Measurements from ENCODE around the gene ABCA5. TPM values are rescaled to one million over a fixed set of nuclear protein-coding genes. Genes with fewer than 3 reads are reported as not detected.

Gene ABCA5
- total and polyA plus RNA-seq, 10 of the 15 experiments (the other 5 are each of a cell fraction or from before 2014, with no cell fraction given) = 11.8 to 31.1 (median 18.1) TPM

DNA sequence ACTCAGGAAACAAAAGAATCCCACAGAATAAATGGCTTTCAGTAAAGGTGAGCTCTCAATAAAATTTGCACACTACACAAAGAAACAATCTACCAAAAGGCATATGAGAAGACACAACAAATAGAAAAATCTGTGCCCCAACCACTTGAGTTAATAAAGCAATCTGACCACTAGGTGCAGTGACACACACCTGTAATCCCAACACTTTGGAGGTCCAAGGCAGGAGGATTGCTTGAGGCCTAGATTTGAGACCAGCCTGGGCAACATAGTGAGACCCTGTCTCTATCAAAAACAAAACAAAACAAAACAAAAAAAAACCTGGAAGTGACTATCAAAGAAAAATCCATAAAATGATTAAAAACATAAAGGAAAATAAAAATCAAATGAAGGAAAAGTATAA is 9.6 kb upstream of the ABCA5 start:
- no peak for FAIRE-seq
- no TSS peak for BruUV-seq (replicated peaks)
- CTCF ChIA-PET = interaction anchor here (3.7 to 5.1 kb wide), 2 partner anchors 59 to 186 kb away, joined by 31 to 71 read pairs; no protein-coding TSS in a partner anchor
- RAD21 ChIA-PET (ENCODE audit: unreplicated experiment) = interaction anchor here (2.5 kb wide), 1 partner anchor 59 kb away, joined by 11 read pairs; no protein-coding TSS in a partner anchor
- TF ChIP-seq IRF4 (IDR thresholded peaks at IDR 0.05; ENCODE audit: low read depth, low read length) (no peak), MEF2B (IDR thresholded peaks at IDR 0.05; ENCODE audit: partially characterized antibody, poor library complexity, severe bottlenecking) (no peak), KLF5 (IDR thresholded peaks at IDR 0.05; ENCODE audit: partially characterized antibody) (no peak), ZNF274 (IDR thresholded peaks at IDR 0.05; ENCODE audit: insufficient read depth, insufficient read length) (no peak), NR2C1 (IDR thresholded peaks at IDR 0.05) (no peak), FOXM1 (IDR thresholded peaks at IDR 0.05; ENCODE audit: low read depth, low read length) (no peak), BRCA1 (IDR thresholded peaks at IDR 0.05; ENCODE audit: low read depth, low read length) (no peak), RFX5 (IDR thresholded peaks at IDR 0.05; ENCODE audit: low read depth, low read length) (no peak), MTA3 (IDR thresholded peaks at IDR 0.05; ENCODE audit: borderline replicate concordance, low read length) (no peak), GATAD2B (conservative IDR thresholded peaks at IDR 0.05; ENCODE audit: low read depth) (no peak), RAD51 (IDR thresholded peaks at IDR 0.05) (no peak), JUND (IDR thresholded peaks at IDR 0.05; ENCODE audit: low read depth, low read length) (no peak)
- TF ChIP-seq, protein P1, sequence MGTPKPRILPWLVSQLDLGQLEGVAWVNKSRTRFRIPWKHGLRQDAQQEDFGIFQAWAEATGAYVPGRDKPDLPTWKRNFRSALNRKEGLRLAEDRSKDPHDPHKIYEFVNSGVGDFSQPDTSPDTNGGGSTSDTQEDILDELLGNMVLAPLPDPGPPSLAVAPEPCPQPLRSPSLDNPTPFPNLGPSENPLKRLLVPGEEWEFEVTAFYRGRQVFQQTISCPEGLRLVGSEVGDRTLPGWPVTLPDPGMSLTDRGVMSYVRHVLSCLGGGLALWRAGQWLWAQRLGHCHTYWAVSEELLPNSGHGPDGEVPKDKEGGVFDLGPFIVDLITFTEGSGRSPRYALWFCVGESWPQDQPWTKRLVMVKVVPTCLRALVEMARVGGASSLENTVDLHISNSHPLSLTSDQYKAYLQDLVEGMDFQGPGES (IDR thresholded peaks at IDR 0.05) = no peak
- TF ChIP-seq, protein P2, sequence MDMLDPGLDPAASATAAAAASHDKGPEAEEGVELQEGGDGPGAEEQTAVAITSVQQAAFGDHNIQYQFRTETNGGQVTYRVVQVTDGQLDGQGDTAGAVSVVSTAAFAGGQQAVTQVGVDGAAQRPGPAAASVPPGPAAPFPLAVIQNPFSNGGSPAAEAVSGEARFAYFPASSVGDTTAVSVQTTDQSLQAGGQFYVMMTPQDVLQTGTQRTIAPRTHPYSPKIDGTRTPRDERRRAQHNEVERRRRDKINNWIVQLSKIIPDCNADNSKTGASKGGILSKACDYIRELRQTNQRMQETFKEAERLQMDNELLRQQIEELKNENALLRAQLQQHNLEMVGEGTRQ (IDR thresholded peaks at IDR 0.05; ENCODE audit: borderline replicate concordance, low read depth, low read length) = no peak
- TF ChIP-seq, protein P3, sequence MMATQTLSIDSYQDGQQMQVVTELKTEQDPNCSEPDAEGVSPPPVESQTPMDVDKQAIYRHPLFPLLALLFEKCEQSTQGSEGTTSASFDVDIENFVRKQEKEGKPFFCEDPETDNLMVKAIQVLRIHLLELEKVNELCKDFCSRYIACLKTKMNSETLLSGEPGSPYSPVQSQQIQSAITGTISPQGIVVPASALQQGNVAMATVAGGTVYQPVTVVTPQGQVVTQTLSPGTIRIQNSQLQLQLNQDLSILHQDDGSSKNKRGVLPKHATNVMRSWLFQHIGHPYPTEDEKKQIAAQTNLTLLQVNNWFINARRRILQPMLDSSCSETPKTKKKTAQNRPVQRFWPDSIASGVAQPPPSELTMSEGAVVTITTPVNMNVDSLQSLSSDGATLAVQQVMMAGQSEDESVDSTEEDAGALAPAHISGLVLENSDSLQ (IDR thresholded peaks at IDR 0.05) = no peak
- Histone ChIP-seq H3K9me3 (replicated peaks; ENCODE audit: control insufficient read depth, insufficient read depth, low read length) (no peaks in the 10 kb centered on the region; the same call in 2 of the 3 replicates), H3K27me3 (replicated peaks in 1 of 2; ENCODE audit: control insufficient read depth in 2 of 2, insufficient read depth in 2 of 2, low read length in 1 of 2) (no peaks in the 10 kb centered on the region), H3K4me2 (ENCODE audit: control insufficient read depth, insufficient read depth) (no peak overlapping the region), H3K4me1 (ENCODE audit: control insufficient read depth, insufficient read depth, low read length) (no peaks in the 10 kb centered on the region), H3K36me3 (ENCODE audit: control insufficient read depth in 2 of 2, insufficient read depth in 2 of 2, low read length in 1 of 2) (no peaks in the 10 kb centered on the region), H4K20me1 (ENCODE audit: control insufficient read depth, insufficient read depth) (no peaks in the 10 kb centered on the region), H2AFZ (ENCODE audit: control insufficient read depth, low read depth, low read length) (no peak overlapping the region), H3K79me2 (ENCODE audit: control insufficient read depth, insufficient read depth, low read length) (no peaks in the 10 kb centered on the region), H3K4me3 (no peak overlapping the region), H3K9ac (ENCODE audit: control insufficient read depth, insufficient read depth, low read length) (no peak overlapping the region), H3K27ac (ENCODE audit: control insufficient read depth, insufficient read depth) (no peak overlapping the region)
- no peak for ATAC-seq
- no peak for DNase-seq (ENCODE audit: low read depth, low spot score)
- POLR2A ChIA-PET = no interaction called here
- intact Hi-C loops (cut with micrococcal nuclease; ENCODE audit: unreplicated experiment) (no loop called here), in situ Hi-C loops (cut with MboI) (no loop called here)
- SMC1A ChIA-PET (ENCODE audit: uncharacterized antibody, unreplicated experiment) = interaction anchor here (2.3 kb wide), 1 partner anchor 188 kb away, joined by 11 read pairs; no protein-coding TSS in a partner anchor

Measured in GM12878 (cell line).